ENCODE measurements around the gene HFM1. TPM values are rescaled to one million over a fixed set of nuclear protein-coding genes. Genes with fewer than 3 reads are reported as not detected.

The HFM1 gene
- total RNA-seq, 2 donors from 2014 or later, result 0.18 to 4.8 TPM

GRCh38 chr1:91226741-91227140 lies 177.9 kb downstream of the HFM1 start:
- no peak for DNase-seq (ENCODE audit: low spot score)
- H3K36me3 ChIP-seq, result no peaks in the 10 kb centered on the region
- intact Hi-C loops (cut with DNase I), result no loop called here
- no peak overlapping the region for H3K27ac ChIP-seq
- no peaks in the 10 kb centered on the region for H3K4me1 ChIP-seq (replicated peaks)
- H3K9me3 ChIP-seq, result no peaks in the 10 kb centered on the region
- H3K27me3 ChIP-seq (replicated peaks; ENCODE audit: insufficient read depth), result no peaks in the 10 kb centered on the region
- WGBS, result 70% methylated on average over 7 of the region's 7 CpGs
- TF ChIP-seq CTCF (IDR thresholded peaks at IDR 0.05) (no peak), POLR2A (IDR thresholded peaks at IDR 0.05) (no peak), POLR2AphosphoS5 (IDR thresholded peaks at IDR 0.05) (no peak)
- no peak overlapping the region for H3K4me3 ChIP-seq

GRCh38 chr1:91224878-91225277 lies 179.8 kb downstream of the HFM1 start:
- no peaks in the 10 kb centered on the region for H3K36me3 ChIP-seq
- H3K9me3 ChIP-seq, result no peaks in the 10 kb centered on the region
- 85% methylated on average over 4 of the region's 4 CpGs for WGBS
- H3K27me3 ChIP-seq (replicated peaks; ENCODE audit: insufficient read depth), result no peaks in the 10 kb centered on the region
- no peak overlapping the region for H3K27ac ChIP-seq
- no peak overlapping the region for H3K4me3 ChIP-seq
- intact Hi-C loops (cut with DNase I), result no loop called here
- TF ChIP-seq POLR2A (IDR thresholded peaks at IDR 0.05), result no peak
- no peak for TF ChIP-seq POLR2AphosphoS5 (IDR thresholded peaks at IDR 0.05)
- TF ChIP-seq CTCF (IDR thresholded peaks at IDR 0.05), result no peak
- H3K4me1 ChIP-seq (replicated peaks), result no peaks in the 10 kb centered on the region
- no peak for DNase-seq (ENCODE audit: low spot score)

- intact Hi-C loops (cut with DNase I), result no loop called here
- H3K4me3 ChIP-seq, result no peak overlapping the region
- no peaks in the 10 kb centered on the region for H3K9me3 ChIP-seq
- no peaks in the 10 kb centered on the region for H3K4me1 ChIP-seq (replicated peaks)
- no peaks in the 10 kb centered on the region for H3K36me3 ChIP-seq
- WGBS, result 90% methylated on average over 4 of the region's 4 CpGs
- no peaks in the 10 kb centered on the region for H3K27me3 ChIP-seq (replicated peaks; ENCODE audit: insufficient read depth)
- H3K27ac ChIP-seq, result no peak overlapping the region
- no peak for TF ChIP-seq POLR2AphosphoS5 (IDR thresholded peaks at IDR 0.05)
- DNase-seq (ENCODE audit: low spot score), result no peak
Observed at GRCh38 chr1:91221017-91221416, 183.6 kb downstream of the HFM1 start.

- H3K4me1 ChIP-seq (replicated peaks), result no peaks in the 10 kb centered on the region
- no peak overlapping the region for H3K4me3 ChIP-seq
- no peaks in the 10 kb centered on the region for H3K27me3 ChIP-seq (replicated peaks; ENCODE audit: insufficient read depth)
- no peak overlapping the region for H3K27ac ChIP-seq
- TF ChIP-seq CTCF (IDR thresholded peaks at IDR 0.05) (no peak), POLR2A (IDR thresholded peaks at IDR 0.05) (no peak), POLR2AphosphoS5 (IDR thresholded peaks at IDR 0.05) (no peak)
- H3K36me3 ChIP-seq, result no peaks in the 10 kb centered on the region
- H3K9me3 ChIP-seq, result no peaks in the 10 kb centered on the region
- 99% methylated on average over 8 of the region's 8 CpGs for WGBS
- no peak for DNase-seq (ENCODE audit: low spot score)
- intact Hi-C loops (cut with DNase I), result no loop called here
Observed at GRCh38 chr1:91217911-91218310, 186.7 kb downstream of the HFM1 start.

Small RNA genes within 50 kb of the gene (small RNA-seq; reads per million reads assigned to genes)
- gene RF00019, result 0 reads per million in 2 donors

Other genes with a start within 250 kb of the HFM1 start
- gene CDC7, start 96.0 kb upstream of the HFM1 start, total RNA-seq, result 1 to 10 TPM in 1 of 2 donors, under 1 TPM in 1; 0.68 to 6.1 TPM

Measured in prostate gland (tissue), 2 donors.